Stomach (tissue), 4 donors: Measurements from ENCODE around the gene WHAMM.

Experiments
- EP300 ChIP-seq: sonication (generic); formaldehyde crosslinking; IDR thresholded peaks from one replicate; pipeline ENCODE4 v1.6.1; 2017; ENCODE audit warnings: antibody characterized with exemption
- POLR2A ChIP-seq, 4 donors: fragments of 450-650 bp; IDR thresholded peaks; one replicate each; pipeline ENCODE4 v1.6.1; 2016; ENCODE audit warnings: antibody characterized with exemption in 4 of 4, control low read depth in 2 of 4, mild to moderate bottlenecking in 1 of 4, moderate library complexity in 1 of 4
- TF ChIP-seq, protein P1 (sequence below), 7 experiments: fragments of 450-650 bp in 4 of 7; fragments of 200-600 bp in 3 of 7; sonication (generic) in 3 of 7; IDR thresholded peaks; one replicate each; pipeline ENCODE4 v1.5.1; 2016 to 2019; ENCODE audit warnings: antibody characterized with exemption in 7 of 7, control low read depth in 2 of 7, mild to moderate bottlenecking in 1 of 7

DNA sequence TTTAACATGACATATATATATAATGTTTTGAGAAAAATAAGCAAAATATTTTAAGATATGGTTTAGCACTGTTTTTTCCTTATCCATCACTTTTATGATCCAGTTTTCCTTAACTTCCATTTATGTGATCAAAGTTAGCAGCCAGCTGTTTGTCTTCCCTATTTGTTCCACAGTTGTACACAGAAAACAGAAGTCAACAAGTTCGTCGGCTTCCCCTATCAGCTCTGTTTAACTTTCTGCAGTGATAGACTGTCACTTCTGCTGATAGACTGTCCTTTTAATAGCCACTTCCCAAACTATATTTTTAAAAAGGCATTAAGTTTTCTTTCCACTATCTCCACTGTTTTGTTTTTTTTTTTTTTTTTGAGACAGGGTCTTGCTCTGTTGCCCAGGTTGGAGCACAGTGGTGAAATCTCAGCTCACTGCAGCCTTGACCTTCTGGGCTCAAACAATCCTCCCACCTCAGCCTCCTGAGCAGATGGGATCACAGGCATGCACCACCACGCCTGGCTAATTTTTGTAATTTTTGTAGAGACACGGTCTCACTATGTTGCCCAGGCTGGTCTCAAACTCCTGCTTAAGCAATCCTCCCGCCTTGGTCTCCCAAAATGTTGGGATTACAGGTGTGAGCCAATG, 10.8 kb upstream of the WHAMM start:
- TF ChIP-seq, protein P1, sequence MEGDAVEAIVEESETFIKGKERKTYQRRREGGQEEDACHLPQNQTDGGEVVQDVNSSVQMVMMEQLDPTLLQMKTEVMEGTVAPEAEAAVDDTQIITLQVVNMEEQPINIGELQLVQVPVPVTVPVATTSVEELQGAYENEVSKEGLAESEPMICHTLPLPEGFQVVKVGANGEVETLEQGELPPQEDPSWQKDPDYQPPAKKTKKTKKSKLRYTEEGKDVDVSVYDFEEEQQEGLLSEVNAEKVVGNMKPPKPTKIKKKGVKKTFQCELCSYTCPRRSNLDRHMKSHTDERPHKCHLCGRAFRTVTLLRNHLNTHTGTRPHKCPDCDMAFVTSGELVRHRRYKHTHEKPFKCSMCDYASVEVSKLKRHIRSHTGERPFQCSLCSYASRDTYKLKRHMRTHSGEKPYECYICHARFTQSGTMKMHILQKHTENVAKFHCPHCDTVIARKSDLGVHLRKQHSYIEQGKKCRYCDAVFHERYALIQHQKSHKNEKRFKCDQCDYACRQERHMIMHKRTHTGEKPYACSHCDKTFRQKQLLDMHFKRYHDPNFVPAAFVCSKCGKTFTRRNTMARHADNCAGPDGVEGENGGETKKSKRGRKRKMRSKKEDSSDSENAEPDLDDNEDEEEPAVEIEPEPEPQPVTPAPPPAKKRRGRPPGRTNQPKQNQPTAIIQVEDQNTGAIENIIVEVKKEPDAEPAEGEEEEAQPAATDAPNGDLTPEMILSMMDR (IDR thresholded peaks at IDR 0.05): no peak
- TF ChIP-seq EP300 (no peak), POLR2A (IDR thresholded peaks at IDR 0.05) (no peak)
